CD4-positive, alpha-beta T cell (primary cell): ENCODE data around the gene BEGAIN. TPM values are rescaled to one million over a fixed set of nuclear protein-coding genes. Genes with fewer than 3 reads are reported as not detected.

Experiments
- ATAC-seq: fragments of 200-7000 bp; cut with Tn5 transposase; one replicate; pipeline ENCODE4 v1.10.0; 2022; ENCODE audit warnings: mild to moderate bottlenecking; ENCODE audit not compliant: poor library complexity
- CTCF ChIA-PET: fragments of 350-600 bp; sonication (Branson Sonifier 250); formaldehyde crosslinking; loops from one replicate; lab custom pipeline; 2021; ENCODE audit warnings: antibody characterized with exemption, inconsistent platforms; lab: Charles Lee
- POLR2A ChIA-PET: fragments of 350-600 bp; sonication (Branson Sonifier 250); formaldehyde crosslinking; loops from one replicate; lab custom pipeline; 2021; ENCODE audit warnings: antibody characterized with exemption, inconsistent platforms; lab: Charles Lee
- DNase-seq, 14 experiments: peaks; one replicate each; pipeline ENCODE4 v3.0.0-alpha.2; 2013 to 2020; ENCODE audit warnings: mixed read lengths in 2 of 14
- H3K27ac ChIP-seq, 2 donors: one replicate each; pipeline versions ENCODE4 v1.5.1 to v1.7.0; 2013; ENCODE audit warnings: low read length in 2 of 2, low read depth in 1 of 2, mild to moderate bottlenecking in 1 of 2
- H3K27me3 ChIP-seq, 2 experiments: 1 replicate in 1 of 2; 2 replicates in 1 of 2; pipeline versions ENCODE4 v1.6.1 to v1.7.0; 2013; ENCODE audit warnings: low read length in 2 of 2, control low read depth in 1 of 2, mild to moderate bottlenecking in 1 of 2, moderate library complexity in 1 of 2; ENCODE audit not compliant: insufficient read depth in 2 of 2, control insufficient read depth in 1 of 2
- H3K36me3 ChIP-seq: one replicate; pipeline ENCODE4 v1.6.1; 2013; ENCODE audit warnings: low read length, control low read depth; ENCODE audit not compliant: insufficient read depth
- H3K4me1 ChIP-seq: one replicate; pipeline ENCODE4 v1.6.1; 2013; ENCODE audit warnings: low read length, control low read depth; ENCODE audit not compliant: insufficient read depth
- H3K4me3 ChIP-seq: one replicate; pipeline ENCODE4 v1.5.1; 2013; ENCODE audit warnings: mild to moderate bottlenecking, low read length, moderate library complexity
- H3K9me3 ChIP-seq, 2 experiments: 1 replicate in 1 of 2; 2 replicates in 1 of 2; pipeline versions ENCODE4 v1.6.1 to v1.7.0; 2013; ENCODE audit warnings: low read length in 2 of 2, mild to moderate bottlenecking in 2 of 2, control low read depth in 1 of 2, moderate library complexity in 1 of 2; ENCODE audit not compliant: control insufficient read depth in 1 of 2, insufficient read depth in 1 of 2
- H3K27ac Mint-ChIP-seq: one replicate; pipeline ENCODE4 v1.8.0; 2020; ENCODE audit warnings: mixed read lengths
- H3K27me3 Mint-ChIP-seq: one replicate; pipeline ENCODE4 v1.8.0; 2021; ENCODE audit warnings: mixed read lengths
- H3K36me3 Mint-ChIP-seq: one replicate; pipeline ENCODE4 v1.8.0; 2021; ENCODE audit warnings: low read depth, mixed read lengths
- H3K4me1 Mint-ChIP-seq: one replicate; pipeline ENCODE4 v1.8.0; 2021; ENCODE audit warnings: low read depth, mixed read lengths
- H3K4me3 Mint-ChIP-seq: one replicate; pipeline ENCODE4 v1.8.0; 2020; ENCODE audit warnings: mild to moderate bottlenecking, mixed read lengths
- H3K9me3 Mint-ChIP-seq: one replicate; pipeline ENCODE4 v1.8.0; 2020; ENCODE audit warnings: mixed read lengths
- CTCF ChIP-seq: fragments of 200-600 bp; IDR thresholded peaks from one replicate; pipeline ENCODE4 v1.8.0; 2022; ENCODE audit warnings: antibody characterized with exemption, mild to moderate bottlenecking
- intact Hi-C, 2 experiments: fragments of 100-400 bp; cut with DNase I in 1 of 2; cut with micrococcal nuclease in 1 of 2; formaldehyde crosslinking; loops; one replicate each; pipeline versions ENCODE4 v1.15.1 to v1.9.0; 2023 to 2025; cut with DNase I, micrococcal nuclease
- total RNA-seq, 174 experiments: library from RNA in 2 of 174; stranded (reverse) in 2 of 174; gene quantifications; one replicate each; pipeline ENCODE4 v1.2.3 and lab custom pipeline; 2021 to 2026

BEGAIN gene
- total RNA-seq, 2 experiments from 2014 or later = 1.5 to 2.0 TPM

- H3K4me3 ChIP-seq = no peak overlapping the region
- DNase-seq = peak in 1 of 14 experiments; percentile 17
- Mint-ChIP-seq H3K27me3 (no peaks in the 10 kb centered on the region), H3K4me1 (peaks cover 12% of the 10 kb centered on the region), H3K9me3 (no peaks in the 10 kb centered on the region), H3K27ac (no peak overlapping the region), H3K36me3 (no peaks in the 10 kb centered on the region), H3K4me3 (no peak overlapping the region)
- CTCF ChIA-PET = no interaction called here
- no peak overlapping the region for H3K27ac ChIP-seq
- peaks cover 17% of the 10 kb centered on the region for H3K4me1 ChIP-seq
- no peaks in the 10 kb centered on the region for H3K9me3 ChIP-seq
- no peaks in the 10 kb centered on the region for H3K36me3 ChIP-seq
- intact Hi-C loops = no loop called here
- no peak for TF ChIP-seq CTCF
- POLR2A ChIA-PET = no interaction called here
- H3K27me3 ChIP-seq = no peaks in the 10 kb centered on the region
- no peak for ATAC-seq
Measured at GRCh38 chr14:100612986-100613385, 25.8 kb upstream of the BEGAIN start.

- H3K27me3 ChIP-seq = no peaks in the 10 kb centered on the region
- H3K27ac Mint-ChIP-seq = no peak overlapping the region
- peak in 1 of 14 experiments; percentile 17 for DNase-seq
- TF ChIP-seq CTCF = no peak
- ChIA-PET POLR2A (no interaction called here), CTCF (no interaction called here)
- H3K4me1 ChIP-seq = peaks cover 7% of the 10 kb centered on the region
- no peaks in the 10 kb centered on the region for H3K9me3 Mint-ChIP-seq
- H3K4me3 Mint-ChIP-seq = no peak overlapping the region
- ATAC-seq = no peak
- H3K36me3 ChIP-seq = no peaks in the 10 kb centered on the region
- intact Hi-C loops = no loop called here
- H3K27me3 Mint-ChIP-seq = peaks cover 4% of the 10 kb centered on the region
- H3K9me3 ChIP-seq = no peaks in the 10 kb centered on the region
- H3K36me3 Mint-ChIP-seq = no peaks in the 10 kb centered on the region
- H3K4me1 Mint-ChIP-seq = peaks cover 1% of the 10 kb centered on the region
- no peak overlapping the region for H3K4me3 ChIP-seq
- no peak overlapping the region for H3K27ac ChIP-seq
Measured at GRCh38 chr14:100611811-100612480, 24.7 kb upstream of the BEGAIN start.

GRCh38 chr14:100610511-100611217 lies 23.4 kb upstream of the BEGAIN start:
- Histone ChIP-seq H3K27ac (no peak overlapping the region), H3K36me3 (no peaks in the 10 kb centered on the region), H3K9me3 (no peaks in the 10 kb centered on the region), H3K27me3 (no peaks in the 10 kb centered on the region), H3K4me1 (no peaks in the 10 kb centered on the region), H3K4me3 (no peak overlapping the region)
- ChIA-PET CTCF (no interaction called here), POLR2A (no interaction called here)
- Mint-ChIP-seq H3K27me3 (peaks cover 12% of the 10 kb centered on the region), H3K4me3 (no peak overlapping the region), H3K36me3 (no peaks in the 10 kb centered on the region), H3K4me1 (no peaks in the 10 kb centered on the region), H3K27ac (no peak overlapping the region), H3K9me3 (no peaks in the 10 kb centered on the region)
- intact Hi-C loops = no loop called here
- ATAC-seq (no peak), DNase-seq (peak in 1 of 14 experiments; percentile 4)
- TF ChIP-seq CTCF = no peak
